ENCODE results near the gene MRPS9.

The MRPS9 gene

GRCh38 chr2:105125920-105126319, 88.1 kb downstream of the MRPS9 start:
- no peak for DNase-seq

- no peak for DNase-seq
Observed at GRCh38 chr2:105126336-105126735, 88.5 kb downstream of the MRPS9 start.

- DNase-seq: no peak
Observed at GRCh38 chr2:105127289-105127915, 89.5 kb downstream of the MRPS9 start.

GRCh38 chr2:105129722-105130232, 91.9 kb downstream of the MRPS9 start:
- no peak for DNase-seq

- DNase-seq: no peak
Observed at GRCh38 chr2:105130546-105130945, 92.7 kb downstream of the MRPS9 start.

GRCh38 chr2:105134081-105134480, 96.2 kb downstream of the MRPS9 start:
- no peak for DNase-seq

- no peak for DNase-seq
Observed at GRCh38 chr2:105135436-105135835, 97.6 kb downstream of the MRPS9 start.

GRCh38 chr2:105136394-105136793, 98.5 kb downstream of the MRPS9 start:
- no peak for DNase-seq

- no peak for DNase-seq
Observed at GRCh38 chr2:105138643-105139042, 100.8 kb downstream of the MRPS9 start.

GRCh38 chr2:105139556-105140239, 101.8 kb downstream of the MRPS9 start:
- no peak for DNase-seq

- DNase-seq: no peak
Observed at GRCh38 chr2:105140240-105140568, 102.3 kb downstream of the MRPS9 start.

- DNase-seq: no peak
Observed at GRCh38 chr2:105141099-105141614, 103.3 kb downstream of the MRPS9 start.

GRCh38 chr2:105142239-105142638, 104.4 kb downstream of the MRPS9 start:
- DNase-seq: no peak

- no peak for DNase-seq
Observed at GRCh38 chr2:105143094-105143466, 105.2 kb downstream of the MRPS9 start.

- peak; percentile 24 for DNase-seq
Observed at GRCh38 chr2:105143467-105144151, 105.7 kb downstream of the MRPS9 start.

GRCh38 chr2:105144152-105144940, 106.5 kb downstream of the MRPS9 start:
- no peak for DNase-seq

GRCh38 chr2:105144941-105145300, 107.1 kb downstream of the MRPS9 start:
- DNase-seq: no peak

GRCh38 chr2:105149272-105149671, 111.4 kb downstream of the MRPS9 start:
- no peak for DNase-seq

All from NCI-H1105 treated with DMSO at 0.1 percent for 48 hours (cell line).